GM10847 (cell line): ENCODE data around the gene TTLL3.

ENCODE experiments used
- POLR2A ChIP-seq: IDR thresholded peaks from 2 replicates; pipeline ENCODE4 v1.6.1; 2011; ENCODE audit not compliant: insufficient read length; ENCODE audit errors: extremely low read depth

TTLL3 gene

DNA sequence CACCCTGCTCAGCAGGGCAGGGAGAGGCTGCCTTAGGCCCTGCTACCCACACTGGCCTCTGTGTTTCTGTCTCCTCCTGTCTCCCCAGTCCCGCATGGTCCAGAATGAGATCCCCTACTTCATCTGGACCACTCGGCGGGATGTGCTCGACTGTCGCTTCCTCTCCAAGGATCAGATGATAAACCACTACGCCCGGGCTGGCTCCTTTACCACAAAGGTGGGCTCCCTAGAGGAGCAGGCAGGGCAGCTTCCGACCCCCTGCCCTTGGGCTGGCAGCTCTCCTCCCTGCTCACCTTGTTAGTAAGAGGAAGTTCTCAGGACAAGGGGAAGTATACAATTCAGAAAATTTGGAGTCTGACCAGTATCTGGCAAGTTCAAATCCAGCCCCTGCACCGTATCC is 5.9 kb downstream of the TTLL3 start:
- TF ChIP-seq POLR2A, result no peak

DNA sequence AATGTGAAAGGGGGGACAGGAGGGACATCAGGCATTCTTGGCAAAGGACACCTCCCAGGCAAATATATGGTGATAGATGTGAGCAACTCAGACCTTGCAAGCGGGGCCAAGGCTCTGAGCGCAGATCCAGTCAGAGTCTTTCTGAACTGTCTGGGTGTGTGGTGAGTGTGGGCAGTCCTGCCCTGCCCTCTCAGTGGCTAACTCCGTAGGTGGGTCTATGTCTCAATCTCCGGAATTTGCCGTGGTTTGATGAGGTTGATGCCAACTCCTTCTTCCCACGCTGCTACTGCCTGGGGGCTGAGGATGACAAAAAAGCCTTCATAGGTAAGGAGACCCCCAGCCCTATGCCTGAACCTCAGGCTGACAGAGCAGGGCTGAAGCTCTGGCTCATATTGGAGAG is 7.4 kb downstream of the TTLL3 start:
- no peak for TF ChIP-seq POLR2A

DNA sequence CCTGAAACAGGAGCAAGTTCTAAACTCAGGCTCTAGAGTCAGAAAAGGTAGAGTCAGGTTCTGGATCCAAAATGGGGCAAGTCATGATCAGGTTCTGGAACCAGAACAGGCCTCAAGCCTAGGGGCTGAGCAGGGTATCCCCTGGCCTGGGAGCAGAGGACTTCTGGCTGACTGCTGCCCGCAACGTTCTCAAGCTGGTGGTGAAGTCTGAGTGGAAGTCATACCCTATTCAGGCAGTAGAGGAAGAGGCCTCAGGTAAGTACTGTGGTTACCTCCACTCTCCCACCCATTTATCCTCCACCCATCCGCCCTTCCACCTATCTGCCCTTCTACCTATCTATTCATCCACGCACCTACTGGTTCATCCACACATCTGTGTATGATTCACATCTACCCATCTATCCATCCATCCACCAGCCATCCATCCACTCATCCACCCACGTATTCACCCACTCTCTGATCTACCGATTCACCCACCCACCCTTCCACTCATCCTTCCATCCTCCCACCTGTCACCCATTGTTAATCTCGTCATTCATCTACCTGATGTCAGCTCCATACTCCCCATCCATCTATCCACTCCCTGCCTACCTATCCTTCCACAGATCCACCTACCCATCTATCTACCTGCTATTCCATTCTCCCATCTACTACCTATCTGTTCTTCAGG is 8.7 kb downstream of the TTLL3 start:
- no peak for TF ChIP-seq POLR2A

DNA sequence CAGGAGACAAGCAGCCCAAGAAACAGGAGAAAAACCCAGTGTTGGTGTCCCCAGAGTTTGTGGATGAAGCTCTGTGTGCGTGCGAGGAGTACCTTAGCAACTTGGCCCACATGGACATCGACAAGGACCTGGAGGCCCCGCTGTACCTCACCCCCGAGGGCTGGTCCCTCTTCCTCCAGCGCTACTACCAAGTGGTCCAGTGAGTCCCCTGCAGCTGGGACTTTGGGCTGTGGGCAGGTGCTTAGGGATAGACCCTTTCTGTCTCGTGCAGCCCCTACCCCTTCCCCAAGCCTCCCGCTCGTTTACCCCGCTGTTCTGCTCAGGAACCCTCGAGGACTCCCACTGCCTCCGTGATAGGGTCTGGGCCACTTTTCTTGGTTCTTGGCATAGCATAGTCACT is 10.5 kb downstream of the TTLL3 start:
- no peak for TF ChIP-seq POLR2A

DNA sequence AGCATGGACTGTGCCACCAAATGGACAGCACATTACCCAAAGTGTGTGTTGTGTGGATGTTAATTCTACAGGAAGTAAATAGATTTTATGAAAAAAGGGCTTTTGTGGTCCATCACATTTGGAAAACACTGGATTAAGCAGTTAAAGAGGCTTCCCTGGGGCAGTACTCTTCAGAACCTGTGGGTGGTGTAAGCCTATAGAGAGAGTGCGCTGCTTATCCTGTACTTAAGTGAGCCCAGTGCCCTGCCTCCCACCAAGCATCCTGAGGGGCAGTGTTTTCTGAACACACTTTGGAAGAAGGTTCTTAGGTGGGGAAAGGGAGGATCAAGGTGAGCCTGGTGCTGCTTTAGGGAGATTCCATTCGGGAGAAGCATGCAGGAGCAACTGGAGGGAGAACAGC is 10.9 kb downstream of the TTLL3 start:
- no peak for TF ChIP-seq POLR2A

DNA sequence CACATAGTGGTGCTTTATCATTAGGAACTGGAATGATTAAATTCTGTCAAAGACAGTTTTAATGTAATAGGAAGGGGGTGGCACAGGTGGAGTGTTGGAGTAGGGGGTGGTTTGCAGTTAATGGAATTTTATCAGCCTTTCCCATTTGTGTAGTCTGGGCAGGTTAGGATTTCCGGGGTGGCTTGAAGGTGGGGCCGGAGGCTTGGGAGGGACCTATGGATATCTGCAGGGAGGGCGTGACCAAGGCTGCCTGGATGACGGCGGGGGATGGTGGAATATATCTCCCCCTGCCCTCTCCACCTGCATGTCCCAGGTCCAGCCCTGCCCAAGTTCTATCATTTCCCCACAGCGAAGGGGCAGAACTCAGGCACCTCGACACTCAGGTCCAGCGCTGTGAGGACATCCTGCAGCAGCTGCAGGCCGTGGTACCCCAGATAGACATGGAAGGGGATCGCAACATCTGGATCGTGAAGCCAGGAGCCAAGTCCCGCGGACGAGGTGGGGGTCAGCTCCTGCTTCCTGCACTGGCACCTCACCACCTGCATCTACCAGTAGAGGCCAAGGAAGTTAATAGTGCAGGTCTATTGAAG is 15.5 kb downstream of the TTLL3 start:
- no peak for TF ChIP-seq POLR2A

DNA sequence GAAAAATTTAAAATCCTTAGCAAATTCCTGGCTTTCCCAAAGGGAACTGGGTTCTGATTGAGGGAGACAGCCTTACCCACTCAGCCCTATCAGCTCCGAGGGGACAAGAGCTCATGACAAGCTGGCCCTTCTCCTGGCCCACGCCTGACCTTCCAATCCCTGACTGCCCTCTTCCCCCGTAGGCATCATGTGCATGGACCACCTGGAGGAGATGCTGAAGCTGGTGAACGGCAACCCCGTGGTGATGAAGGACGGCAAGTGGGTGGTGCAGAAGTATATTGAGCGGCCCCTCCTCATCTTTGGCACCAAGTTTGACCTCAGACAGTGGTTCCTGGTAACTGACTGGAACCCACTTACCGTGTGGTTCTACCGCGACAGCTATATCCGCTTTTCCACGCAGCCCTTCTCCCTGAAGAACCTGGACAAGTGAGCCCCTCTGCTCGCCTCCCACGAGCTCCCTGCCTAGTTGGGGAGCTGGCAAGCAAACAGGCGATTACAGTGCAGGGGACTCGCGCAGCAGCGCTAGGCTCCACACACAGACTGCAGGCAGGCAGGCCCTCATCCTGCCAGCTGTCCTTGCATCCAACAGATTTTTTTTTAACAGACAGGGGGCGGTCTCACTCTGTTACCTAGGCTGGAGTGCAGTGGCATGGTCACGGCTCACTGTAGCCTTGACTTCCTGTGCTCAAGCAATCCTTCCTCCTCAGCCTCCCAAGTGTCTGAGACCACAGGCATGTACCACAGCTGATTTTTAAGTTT is 16.9 kb downstream of the TTLL3 start:
- no peak for TF ChIP-seq POLR2A

DNA sequence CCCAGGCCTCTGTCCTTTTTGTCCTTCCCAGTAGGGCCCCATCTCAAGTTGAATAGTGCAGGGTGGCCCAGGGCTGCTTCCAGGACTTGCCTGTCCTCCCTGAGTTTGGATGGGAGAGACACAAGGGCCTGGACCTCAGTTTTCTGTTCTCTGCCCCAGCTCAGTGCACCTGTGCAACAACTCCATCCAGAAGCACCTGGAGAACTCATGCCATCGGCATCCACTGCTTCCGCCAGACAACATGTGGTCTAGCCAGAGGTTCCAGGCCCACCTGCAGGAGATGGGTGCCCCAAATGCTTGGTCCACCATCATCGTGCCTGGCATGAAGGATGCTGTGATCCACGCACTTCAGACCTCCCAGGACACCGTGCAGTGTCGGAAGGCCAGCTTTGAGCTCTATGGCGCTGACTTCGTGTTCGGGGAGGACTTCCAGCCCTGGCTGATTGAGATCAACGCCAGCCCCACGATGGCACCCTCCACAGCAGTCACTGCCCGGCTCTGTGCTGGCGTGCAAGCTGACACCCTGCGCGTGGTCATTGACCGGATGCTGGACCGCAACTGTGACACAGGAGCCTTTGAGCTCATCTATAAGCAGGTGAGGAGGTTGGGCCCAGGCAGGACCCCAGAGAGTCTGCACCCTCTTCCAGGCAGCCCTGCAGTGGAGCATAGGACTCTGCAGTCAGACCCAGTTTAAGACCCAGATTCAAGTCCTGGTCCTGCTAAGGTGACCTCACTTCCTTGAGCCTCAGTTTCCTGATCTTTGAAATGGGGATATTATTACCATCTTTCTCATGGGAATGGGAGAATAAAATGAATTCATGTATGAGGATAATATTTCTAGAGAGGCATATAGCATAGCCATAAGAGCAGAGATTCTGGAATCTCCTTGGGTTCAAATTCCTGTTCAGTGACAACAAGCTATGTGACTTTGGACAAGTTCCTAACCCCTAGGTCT is 19.0 kb downstream of the TTLL3 start:
- no peak for TF ChIP-seq POLR2A

DNA sequence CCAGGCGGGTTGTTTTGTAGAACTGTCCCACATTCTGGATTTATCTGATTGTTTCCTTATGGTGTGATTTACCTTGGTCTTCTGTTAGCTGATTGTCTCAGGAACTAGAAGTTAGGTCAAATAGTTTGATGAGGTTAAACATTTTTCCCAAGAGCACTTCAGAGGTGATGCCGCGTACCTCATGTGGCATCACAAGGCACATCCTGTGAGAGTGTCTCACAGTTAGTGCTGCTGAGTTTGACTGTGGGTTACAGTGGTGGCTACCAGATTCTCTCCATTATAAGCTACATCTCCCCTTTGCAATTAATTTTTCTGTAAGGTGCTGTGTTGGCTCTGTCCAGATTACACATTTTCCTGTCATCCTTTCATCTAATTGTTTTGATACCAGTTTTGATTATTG is 21.2 kb downstream of the TTLL3 start:
- no peak for TF ChIP-seq POLR2A

DNA sequence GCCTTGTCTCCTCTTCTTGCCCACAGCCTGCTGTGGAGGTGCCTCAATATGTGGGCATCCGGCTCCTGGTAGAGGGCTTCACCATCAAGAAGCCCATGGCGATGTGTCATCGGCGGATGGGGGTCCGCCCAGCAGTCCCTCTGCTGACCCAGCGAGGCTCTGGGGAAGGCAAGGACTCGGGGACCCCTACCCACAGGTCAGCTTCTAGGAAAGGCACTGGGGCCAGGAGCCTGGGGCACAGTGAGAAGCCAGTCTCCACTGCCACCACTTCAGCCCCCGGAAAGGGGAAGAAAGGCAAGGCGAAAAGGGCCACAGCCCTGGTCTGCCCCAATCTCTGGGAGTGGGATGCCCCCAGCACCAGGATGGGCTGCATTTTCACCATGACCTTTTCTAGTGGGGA is 23.0 kb downstream of the TTLL3 start:
- no peak for TF ChIP-seq POLR2A

DNA sequence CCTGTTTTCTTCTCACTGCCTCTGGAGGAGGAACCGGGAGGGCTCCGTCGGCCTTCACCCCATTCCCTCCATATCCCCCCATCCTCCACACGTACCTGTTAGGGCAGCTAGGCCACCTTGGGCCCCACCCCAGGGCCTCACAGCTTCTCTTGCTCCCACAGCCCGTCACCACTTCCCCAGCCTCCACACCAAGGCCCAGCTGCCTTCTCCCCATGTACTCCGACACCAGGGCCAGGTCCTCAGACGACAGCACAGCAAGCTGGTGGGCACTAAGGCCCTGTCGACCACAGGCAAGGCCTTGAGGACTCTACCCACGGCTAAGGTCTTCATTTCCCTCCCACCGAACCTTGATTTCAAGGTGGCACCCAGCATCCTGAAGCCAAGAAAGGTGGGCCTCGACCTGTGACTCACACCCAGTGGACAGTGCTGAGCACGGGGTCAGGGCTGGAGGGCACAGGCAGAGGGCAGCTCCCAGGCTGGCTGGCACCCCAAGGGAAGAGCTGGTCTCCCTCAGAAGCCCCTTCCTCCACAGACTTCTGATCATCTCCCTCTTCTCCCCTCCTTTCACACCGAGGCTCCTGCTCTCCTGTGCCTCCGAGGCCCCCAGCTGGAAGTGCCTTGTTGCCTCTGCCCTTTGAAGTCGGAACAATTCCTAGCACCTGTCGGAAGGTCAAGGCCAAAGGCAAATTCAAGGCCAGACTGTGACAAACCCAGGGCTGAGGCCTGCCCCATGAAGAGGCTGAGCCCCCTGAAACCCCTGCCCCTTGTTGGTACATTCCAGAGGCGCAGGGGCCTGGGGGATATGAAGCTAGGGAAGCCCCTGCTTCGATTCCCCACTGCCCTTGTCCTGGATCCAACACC is 24.7 kb downstream of the TTLL3 start:
- no peak for TF ChIP-seq POLR2A

DNA sequence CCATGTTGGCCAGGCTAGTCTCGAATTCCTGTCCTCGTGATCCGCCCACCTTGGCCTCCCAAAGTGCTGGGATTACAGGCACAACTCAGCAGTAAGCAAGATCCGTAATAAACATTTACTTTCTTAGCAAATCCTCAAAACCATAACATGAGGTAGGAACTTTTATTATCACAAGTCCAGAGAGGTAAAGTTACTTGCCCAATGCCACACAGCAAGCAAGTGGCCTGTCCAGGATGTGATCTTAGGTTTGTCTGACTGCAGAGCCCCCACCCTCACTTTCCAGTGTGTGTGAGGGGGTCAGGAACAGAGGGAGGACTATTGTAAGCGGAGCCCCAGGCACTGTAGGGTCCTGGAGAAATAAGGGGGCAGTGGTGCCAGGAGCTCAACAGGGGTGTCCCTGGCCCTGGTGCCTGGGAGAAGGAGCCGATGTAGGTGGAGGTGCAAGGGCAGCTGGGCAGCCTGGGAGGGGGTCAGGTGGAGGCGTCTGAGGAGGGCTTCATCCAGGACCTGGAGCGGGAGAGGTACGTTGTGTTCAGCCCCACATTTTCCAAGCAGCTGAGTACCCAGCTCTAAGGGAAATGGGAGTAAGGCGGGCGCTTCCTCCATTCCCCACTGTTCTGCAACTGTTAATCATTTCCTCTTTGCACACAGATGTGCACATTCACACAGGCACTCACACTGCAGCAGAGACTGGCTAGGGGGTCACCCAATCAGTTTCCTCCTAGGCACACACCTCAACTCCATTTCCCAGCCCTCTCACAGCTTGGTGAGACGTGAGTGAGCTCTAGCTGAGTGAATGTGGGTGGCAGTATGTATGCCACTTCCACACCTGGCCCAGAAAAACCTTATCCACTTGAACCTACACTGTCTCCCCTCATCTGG is 27.9 kb downstream of the TTLL3 start:
- TF ChIP-seq POLR2A, result no peak

DNA sequence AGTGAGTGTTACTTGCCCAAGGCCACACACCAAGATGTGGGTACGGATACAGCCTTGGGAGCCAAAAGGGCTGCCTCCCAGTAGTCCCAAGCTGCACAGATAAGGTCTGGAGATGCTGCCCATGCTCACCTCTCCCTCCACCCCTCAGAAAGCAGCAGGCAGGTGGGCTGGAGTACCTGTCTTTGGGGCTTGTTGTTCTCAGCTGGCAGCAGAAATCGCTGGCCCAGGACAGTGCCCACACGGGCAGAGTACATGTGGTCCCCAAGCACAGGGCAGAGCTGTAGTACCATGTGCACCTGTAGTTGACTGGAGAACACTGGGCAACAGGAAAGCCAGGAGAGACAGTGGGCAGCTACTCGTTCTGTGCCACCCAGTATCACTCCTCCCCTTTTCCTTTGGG is 28.8 kb downstream of the TTLL3 start:
- TF ChIP-seq POLR2A, result no peak
